ENCODE measurements around the gene IER3IP1. TPM values are rescaled to one million over a fixed set of nuclear protein-coding genes. Genes with fewer than 3 reads are reported as not detected.

Gene IER3IP1
- total and polyA plus RNA-seq, 2 of the 4 experiments (the other 2 are of a cell fraction): 7.0 to 11.7 TPM

DNA sequence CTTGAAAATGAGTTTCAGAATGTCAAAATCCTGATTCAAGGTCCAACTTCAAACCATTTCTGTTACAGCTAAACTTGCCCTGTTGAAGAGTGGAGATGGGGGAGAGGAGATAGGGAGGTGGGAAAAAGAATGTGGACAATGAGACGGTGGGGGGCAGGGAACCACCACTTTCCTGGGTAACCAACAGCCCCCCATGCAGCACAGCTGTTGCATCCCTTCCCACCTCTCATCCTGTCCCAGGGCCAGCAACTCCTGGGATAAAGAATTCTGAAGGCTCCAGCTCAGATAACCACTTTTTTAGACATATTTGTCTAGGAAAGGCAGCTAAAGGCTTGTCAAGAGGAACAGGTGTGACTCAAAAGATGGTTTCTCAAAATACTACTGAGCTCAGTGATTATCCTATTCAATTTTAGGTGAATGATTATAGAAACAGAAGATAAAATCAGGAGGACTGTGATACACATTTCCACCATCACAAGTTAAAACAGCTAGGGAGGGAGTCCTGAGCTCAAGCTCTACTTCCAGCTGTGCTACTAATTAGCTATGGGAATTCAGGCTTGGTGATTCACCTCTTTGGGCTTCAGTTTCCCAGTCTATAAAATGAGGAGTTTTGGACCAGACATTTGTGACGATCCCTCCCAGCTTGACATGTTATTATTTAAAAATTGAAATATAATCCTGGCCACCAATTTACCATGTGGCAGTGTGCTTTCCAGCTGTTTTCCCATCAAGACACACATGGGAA lies 62.2 kb downstream of the IER3IP1 start (continued):
- TF ChIP-seq MXI1 (IDR thresholded peaks at IDR 0.05; ENCODE audit: borderline replicate concordance, low read depth, low read length): no peak

DNA sequence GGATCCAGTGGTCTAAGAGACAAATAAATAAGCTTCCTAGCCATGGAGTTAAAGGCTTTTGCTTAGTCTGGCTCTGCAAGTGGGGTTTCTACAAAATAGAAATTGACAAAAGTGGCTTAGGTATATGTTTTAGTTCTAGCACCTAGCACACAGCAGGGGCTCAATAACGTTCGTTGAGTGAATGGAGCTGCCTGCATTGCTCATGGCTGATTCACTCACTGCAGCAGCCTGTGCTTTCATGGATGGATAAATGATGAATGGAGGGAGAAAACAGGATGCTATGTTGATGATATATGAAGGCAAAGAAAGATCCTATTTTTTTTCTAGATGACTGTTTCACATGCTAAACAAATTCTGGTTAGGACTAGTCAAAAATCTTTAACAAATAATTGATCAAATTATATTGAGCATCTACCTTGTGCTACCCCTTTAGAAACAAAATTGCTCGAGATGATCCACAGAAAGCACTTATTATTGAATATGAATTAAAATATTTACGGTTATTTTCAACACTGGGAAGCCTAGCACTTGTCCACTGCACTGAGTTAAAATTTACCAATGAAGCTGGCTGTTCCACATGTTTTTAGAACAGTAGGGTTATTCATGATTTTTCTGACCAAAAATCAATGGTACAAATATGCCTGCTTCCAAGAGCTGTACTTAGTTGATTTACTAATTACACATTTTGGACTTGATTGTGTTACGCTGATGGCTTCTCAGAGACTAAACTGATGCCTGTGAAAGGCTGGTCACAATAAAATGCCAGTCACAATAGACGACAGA lies 65.5 kb downstream of the IER3IP1 start:
- Histone ChIP-seq H3K36me3 (ENCODE audit: control insufficient read depth, insufficient read depth, low read length) (peaks cover 26% of the 10 kb centered on the region), H3K27me3 (ENCODE audit: control insufficient read depth, insufficient read depth, low read length) (no peaks in the 10 kb centered on the region)
- 71% methylated on average over 2 of the region's 6 CpGs; no CpG with 5 or more reads in 1 of the 2 experiments for WGBS, 2 experiments (ENCODE audit: extremely low coverage in 2 of 2, insufficient read length in 1 of 2)

More for the DNA sequence above, 65.5 kb downstream of the IER3IP1 start:
- Histone ChIP-seq H3K4me1 (ENCODE audit: control insufficient read depth, insufficient read depth, low read length) (no peaks in the 10 kb centered on the region), H3K4me3 (ENCODE audit: insufficient read depth, low read depth, low read length) (no peak overlapping the region), H2AK9ac (replicated peaks; ENCODE audit: low read depth, low read length, poor library complexity) (no peak overlapping the region), H4K5ac (ENCODE audit: low read depth, low read length) (no peak overlapping the region), H3K9me3 (ENCODE audit: control insufficient read depth, insufficient read depth, low read length) (no peaks in the 10 kb centered on the region), H3K9me1 (ENCODE audit: insufficient read depth, low read length) (no peaks in the 10 kb centered on the region), H3K9ac (ENCODE audit: low read depth, low read length) (no peak overlapping the region), H2BK20ac (ENCODE audit: low read depth, low read length) (no peak overlapping the region), H3K56ac (ENCODE audit: extremely low read depth, insufficient read depth, low read length) (no peak overlapping the region), H3K4ac (ENCODE audit: low read depth, low read length) (no peak overlapping the region), H4K20me1 (ENCODE audit: insufficient read depth, low read length) (no peaks in the 10 kb centered on the region), H3K79me1 (ENCODE audit: low read depth in 1 of 2, low read length in 2 of 2) (no peaks in the 10 kb centered on the region), H3K4me2 (ENCODE audit: low read depth, low read length) (no peak overlapping the region), H3K18ac (ENCODE audit: low read depth, low read length) (no peak overlapping the region), H3K27ac (ENCODE audit: insufficient read depth, low read length) (no peak overlapping the region), H4K8ac (ENCODE audit: low read depth in 2 of 2, low read length in 2 of 2) (no peak overlapping the region), H2AFZ (replicated peaks; ENCODE audit: low read length, poor library complexity) (no peak overlapping the region), H2AK5ac (ENCODE audit: low read depth, low read length) (no peak overlapping the region), H3K23ac (ENCODE audit: low read depth, low read length) (no peak overlapping the region), H3K14ac (replicated peaks; ENCODE audit: low read depth, low read length) (no peak overlapping the region), H2BK120ac (ENCODE audit: low read depth, low read length) (no peak overlapping the region), H4K91ac (ENCODE audit: insufficient read depth, low read depth, low read length) (no peak overlapping the region), H2BK15ac (ENCODE audit: low read depth, low read length) (no peak overlapping the region), H2BK5ac (ENCODE audit: low read depth, low read length, poor library complexity, severe bottlenecking) (no peak overlapping the region)
- no peak for ATAC-seq (ENCODE audit: low read depth)
- ChIA-PET POLR2A (ENCODE audit: unreplicated experiment) (interaction anchor here (0.6 kb wide), 1 partner anchor 9 kb away, joined by 5 read pairs; no protein-coding TSS in a partner anchor), CTCF (interaction anchor here (0.6 to 1.0 kb wide), 2 partner anchors 10 to 11 kb away, joined by 3 read pairs; no protein-coding TSS in a partner anchor)
- dilution Hi-C loops (cut with HindIII; ENCODE audit: low sequenced_read_pairs, unreplicated experiment) (no loop called here), intact Hi-C loops (cut with micrococcal nuclease) (loop anchor here (1.0 kb wide), 1 partner anchor 40 kb away; the partner anchor contains the start of gene HDHD2), in situ Hi-C loops (cut with MboI; ENCODE audit: low sequenced_read_pairs) (no loop called here)
- DNase-seq: peak; percentile 33
- BruUV-seq (replicated peaks): no TSS peak
- TF ChIP-seq, protein P1, sequence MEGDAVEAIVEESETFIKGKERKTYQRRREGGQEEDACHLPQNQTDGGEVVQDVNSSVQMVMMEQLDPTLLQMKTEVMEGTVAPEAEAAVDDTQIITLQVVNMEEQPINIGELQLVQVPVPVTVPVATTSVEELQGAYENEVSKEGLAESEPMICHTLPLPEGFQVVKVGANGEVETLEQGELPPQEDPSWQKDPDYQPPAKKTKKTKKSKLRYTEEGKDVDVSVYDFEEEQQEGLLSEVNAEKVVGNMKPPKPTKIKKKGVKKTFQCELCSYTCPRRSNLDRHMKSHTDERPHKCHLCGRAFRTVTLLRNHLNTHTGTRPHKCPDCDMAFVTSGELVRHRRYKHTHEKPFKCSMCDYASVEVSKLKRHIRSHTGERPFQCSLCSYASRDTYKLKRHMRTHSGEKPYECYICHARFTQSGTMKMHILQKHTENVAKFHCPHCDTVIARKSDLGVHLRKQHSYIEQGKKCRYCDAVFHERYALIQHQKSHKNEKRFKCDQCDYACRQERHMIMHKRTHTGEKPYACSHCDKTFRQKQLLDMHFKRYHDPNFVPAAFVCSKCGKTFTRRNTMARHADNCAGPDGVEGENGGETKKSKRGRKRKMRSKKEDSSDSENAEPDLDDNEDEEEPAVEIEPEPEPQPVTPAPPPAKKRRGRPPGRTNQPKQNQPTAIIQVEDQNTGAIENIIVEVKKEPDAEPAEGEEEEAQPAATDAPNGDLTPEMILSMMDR (conservative IDR thresholded peaks at IDR 0.05; ENCODE audit: low read depth, low read length): no peak

Measured in IMR-90 (cell line).